Measurements from ENCODE around the gene FOXE1. TPM values are rescaled to one million over a fixed set of nuclear protein-coding genes. Genes with fewer than 3 reads are reported as not detected.

The FOXE1 gene
- total RNA-seq, 1 experiment from 2014 or later: not detected

- no peaks in the 10 kb centered on the region for H3K9me2 ChIP-seq (ENCODE audit: insufficient read depth)
Measured at GRCh38 chr9:97858826-97859225, 5.8 kb downstream of the FOXE1 start.

More at GRCh38 chr9:97858826-97859225, 5.8 kb downstream of the FOXE1 start:
- CTCF ChIA-PET: interaction anchor here (1.0 kb wide), 1 partner anchor 12 kb away, joined by 4 read pairs; no protein-coding TSS in a partner anchor
- H2AFZ ChIP-seq (ENCODE audit: low read depth, low read length, poor library complexity, severe bottlenecking): no peak overlapping the region
- no peak overlapping the region for H3K4me3 ChIP-seq (replicated peaks in 1 of 2; ENCODE audit: low read depth in 1 of 2, low read length in 2 of 2)
- H3K4me2 ChIP-seq (ENCODE audit: low read length): no peak overlapping the region
- POLR2A ChIA-PET: no interaction called here
- TF ChIP-seq FOSL1 (IDR thresholded peaks at IDR 0.05; ENCODE audit: low read depth): no peak
- no peak for TF ChIP-seq SP1 (IDR thresholded peaks at IDR 0.05; ENCODE audit: low read depth)
- no peak for TF ChIP-seq ELF1 (IDR thresholded peaks at IDR 0.05; ENCODE audit: borderline replicate concordance, low read depth)
- TF ChIP-seq CTCF (IDR thresholded peaks at IDR 0.05 in 2 of 3, conservative IDR thresholded peaks at IDR 0.05 in 1 of 3; ENCODE audit: borderline replicate concordance in 1 of 3, insufficient read depth in 1 of 3, low read depth in 2 of 3, low read length in 2 of 3): no peak
- TF ChIP-seq RAD21 (IDR thresholded peaks at IDR 0.05; ENCODE audit: low read depth): no peak
- TF ChIP-seq JUND (IDR thresholded peaks at IDR 0.05): no peak
- TF ChIP-seq SIN3A (IDR thresholded peaks at IDR 0.05; ENCODE audit: low read depth): no peak
- TF ChIP-seq YY1 (IDR thresholded peaks at IDR 0.05; ENCODE audit: extremely low read depth, insufficient replicate concordance, low read depth, low read length): no peak
- no peak for TF ChIP-seq EZH2phosphoT487 (IDR thresholded peaks at IDR 0.05; ENCODE audit: borderline replicate concordance)
- TF ChIP-seq, protein P1, sequence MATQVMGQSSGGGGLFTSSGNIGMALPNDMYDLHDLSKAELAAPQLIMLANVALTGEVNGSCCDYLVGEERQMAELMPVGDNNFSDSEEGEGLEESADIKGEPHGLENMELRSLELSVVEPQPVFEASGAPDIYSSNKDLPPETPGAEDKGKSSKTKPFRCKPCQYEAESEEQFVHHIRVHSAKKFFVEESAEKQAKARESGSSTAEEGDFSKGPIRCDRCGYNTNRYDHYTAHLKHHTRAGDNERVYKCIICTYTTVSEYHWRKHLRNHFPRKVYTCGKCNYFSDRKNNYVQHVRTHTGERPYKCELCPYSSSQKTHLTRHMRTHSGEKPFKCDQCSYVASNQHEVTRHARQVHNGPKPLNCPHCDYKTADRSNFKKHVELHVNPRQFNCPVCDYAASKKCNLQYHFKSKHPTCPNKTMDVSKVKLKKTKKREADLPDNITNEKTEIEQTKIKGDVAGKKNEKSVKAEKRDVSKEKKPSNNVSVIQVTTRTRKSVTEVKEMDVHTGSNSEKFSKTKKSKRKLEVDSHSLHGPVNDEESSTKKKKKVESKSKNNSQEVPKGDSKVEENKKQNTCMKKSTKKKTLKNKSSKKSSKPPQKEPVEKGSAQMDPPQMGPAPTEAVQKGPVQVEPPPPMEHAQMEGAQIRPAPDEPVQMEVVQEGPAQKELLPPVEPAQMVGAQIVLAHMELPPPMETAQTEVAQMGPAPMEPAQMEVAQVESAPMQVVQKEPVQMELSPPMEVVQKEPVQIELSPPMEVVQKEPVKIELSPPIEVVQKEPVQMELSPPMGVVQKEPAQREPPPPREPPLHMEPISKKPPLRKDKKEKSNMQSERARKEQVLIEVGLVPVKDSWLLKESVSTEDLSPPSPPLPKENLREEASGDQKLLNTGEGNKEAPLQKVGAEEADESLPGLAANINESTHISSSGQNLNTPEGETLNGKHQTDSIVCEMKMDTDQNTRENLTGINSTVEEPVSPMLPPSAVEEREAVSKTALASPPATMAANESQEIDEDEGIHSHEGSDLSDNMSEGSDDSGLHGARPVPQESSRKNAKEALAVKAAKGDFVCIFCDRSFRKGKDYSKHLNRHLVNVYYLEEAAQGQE (IDR thresholded peaks at IDR 0.05; ENCODE audit: low read depth): no peak
- no peak for TF ChIP-seq SRF (IDR thresholded peaks at IDR 0.05; ENCODE audit: low read depth)
- TF ChIP-seq TCF7L2 (IDR thresholded peaks at IDR 0.05; ENCODE audit: borderline replicate concordance, extremely low read depth, insufficient read depth, insufficient read length): no peak
- no peak for TF ChIP-seq ZNF274 (IDR thresholded peaks at IDR 0.05; ENCODE audit: low read depth, low read length)
- TF ChIP-seq POLR2AphosphoS5 (IDR thresholded peaks at IDR 0.05; ENCODE audit: low read depth, low read length): no peak
- no peak for TF ChIP-seq MAX (IDR thresholded peaks at IDR 0.05)
- no peak for TF ChIP-seq CEBPB (IDR thresholded peaks at IDR 0.05; ENCODE audit: low read depth)
- RAD21 ChIA-PET (ENCODE audit: low non-redundant PET in 1 of 2, low total read pairs in 2 of 2, uncharacterized antibody in 2 of 2, unreplicated experiment in 2 of 2): no interaction called here
- no peaks in the 10 kb centered on the region for H3K36me3 ChIP-seq (ENCODE audit: control insufficient read depth in 1 of 2, insufficient read depth in 2 of 2, low read length in 2 of 2)
- H3K27ac ChIP-seq (ENCODE audit: low read depth, low read length): no peak overlapping the region
- H3K4me1 ChIP-seq (ENCODE audit: control insufficient read depth in 1 of 2, insufficient read depth in 2 of 2, low read length in 2 of 2): no peaks in the 10 kb centered on the region
- no peaks in the 10 kb centered on the region for H3K79me2 ChIP-seq (ENCODE audit: insufficient read depth, low read length)
- BruUV-seq (replicated peaks): no TSS peak
- no peak overlapping the region for H3K9ac ChIP-seq (ENCODE audit: low read length)
- no peaks in the 10 kb centered on the region for H3K9me3 ChIP-seq (ENCODE audit: control insufficient read depth in 1 of 2, insufficient read depth in 1 of 2, low read depth in 1 of 2, low read length in 2 of 2)
- DNase-seq (ENCODE audit: low read depth, low spot score) (no peak), ATAC-seq (no peak)
- no peaks in the 10 kb centered on the region for H3K27me3 ChIP-seq (ENCODE audit: insufficient read depth, low read length)
- intact Hi-C loops (cut with micrococcal nuclease): no loop called here
- no peaks in the 10 kb centered on the region for H4K20me1 ChIP-seq (ENCODE audit: insufficient read depth)

All from HCT116 (cell line).